ENCODE data around the gene MUC4.
"Not testable (repeated sequence)": the region's sequence is repeated elsewhere in the genome, so short reads cannot be mapped to it uniquely, and the experiment has no call there.

MUC4 gene

GRCh38 chr3:195713150-195713549, 98.6 kb downstream of the MUC4 start:
- not testable (repeated sequence) for DNase-seq

GRCh38 chr3:195712535-195712910, 99.2 kb downstream of the MUC4 start:
- DNase-seq, result not testable (repeated sequence)

DNA sequence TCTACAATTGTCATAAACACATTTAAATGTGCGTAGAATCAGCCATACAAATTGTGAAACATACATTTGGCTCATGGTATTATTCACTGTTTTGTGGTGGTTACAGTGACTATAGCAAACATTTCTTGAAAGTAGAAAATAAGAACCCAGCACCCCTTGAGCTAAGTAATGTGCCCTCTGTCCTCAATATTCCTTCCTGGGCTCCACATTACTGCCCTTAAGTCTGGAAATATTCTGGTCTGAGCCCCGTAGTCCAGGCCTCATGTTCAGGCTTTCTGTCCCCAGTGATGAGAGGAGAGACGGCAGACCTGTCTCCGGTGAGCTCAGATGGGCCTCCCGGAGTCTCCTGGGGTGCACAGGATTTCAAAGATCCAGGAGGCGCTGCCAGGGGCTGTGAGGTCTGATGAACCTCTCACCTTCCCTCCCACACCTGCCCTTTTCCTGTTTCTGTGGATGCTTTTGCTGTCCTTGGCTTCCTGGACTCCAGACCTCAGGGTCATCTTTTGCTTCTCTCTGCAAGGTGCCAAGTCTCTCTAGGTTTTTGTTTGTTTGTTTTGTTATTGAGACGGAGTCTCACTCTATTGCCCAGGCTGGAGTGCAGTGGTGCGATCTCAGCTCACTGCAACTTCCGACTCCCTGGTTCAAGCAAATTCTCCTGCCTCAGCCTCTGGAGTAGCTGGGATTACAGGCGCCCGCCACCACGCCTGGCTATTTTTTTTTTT, 99.8 kb downstream of the MUC4 start:
- no peak for DNase-seq

DNA sequence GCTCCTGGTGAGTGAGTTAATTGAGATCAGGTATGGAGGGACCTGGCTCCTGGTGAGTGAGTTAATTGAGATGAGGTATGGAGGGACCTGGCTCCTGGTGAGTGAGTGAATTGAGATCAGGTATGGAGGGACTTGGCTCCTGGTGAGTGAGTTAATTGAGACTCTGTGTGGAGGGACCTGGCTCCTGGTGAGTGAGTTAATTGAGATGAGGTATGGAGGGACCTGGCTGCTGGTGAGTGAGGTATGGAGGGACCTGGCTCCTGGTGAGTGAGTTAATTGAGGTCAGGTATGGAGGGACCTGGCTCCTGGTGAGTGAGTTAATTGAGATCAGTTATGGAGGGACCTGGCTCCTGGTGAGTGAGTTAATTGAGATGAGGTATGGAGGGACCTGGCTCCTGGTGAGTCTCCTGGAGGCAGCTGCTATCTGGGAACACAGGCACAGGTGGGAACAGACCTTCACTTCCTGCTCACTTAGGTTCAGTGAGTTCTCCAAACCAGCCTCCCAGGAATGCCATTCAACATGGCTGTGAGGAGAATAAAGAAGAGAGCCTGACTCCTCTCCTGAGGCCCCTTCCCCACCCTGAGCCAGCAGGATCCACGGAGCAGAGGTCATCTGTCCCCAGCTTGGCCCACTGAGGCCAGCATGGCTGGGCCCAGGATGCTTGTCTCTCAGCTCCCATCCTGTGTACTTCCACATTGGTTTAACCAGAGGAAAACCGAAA, 100.5 kb downstream of the MUC4 start:
- not testable (repeated sequence) for DNase-seq

DNA sequence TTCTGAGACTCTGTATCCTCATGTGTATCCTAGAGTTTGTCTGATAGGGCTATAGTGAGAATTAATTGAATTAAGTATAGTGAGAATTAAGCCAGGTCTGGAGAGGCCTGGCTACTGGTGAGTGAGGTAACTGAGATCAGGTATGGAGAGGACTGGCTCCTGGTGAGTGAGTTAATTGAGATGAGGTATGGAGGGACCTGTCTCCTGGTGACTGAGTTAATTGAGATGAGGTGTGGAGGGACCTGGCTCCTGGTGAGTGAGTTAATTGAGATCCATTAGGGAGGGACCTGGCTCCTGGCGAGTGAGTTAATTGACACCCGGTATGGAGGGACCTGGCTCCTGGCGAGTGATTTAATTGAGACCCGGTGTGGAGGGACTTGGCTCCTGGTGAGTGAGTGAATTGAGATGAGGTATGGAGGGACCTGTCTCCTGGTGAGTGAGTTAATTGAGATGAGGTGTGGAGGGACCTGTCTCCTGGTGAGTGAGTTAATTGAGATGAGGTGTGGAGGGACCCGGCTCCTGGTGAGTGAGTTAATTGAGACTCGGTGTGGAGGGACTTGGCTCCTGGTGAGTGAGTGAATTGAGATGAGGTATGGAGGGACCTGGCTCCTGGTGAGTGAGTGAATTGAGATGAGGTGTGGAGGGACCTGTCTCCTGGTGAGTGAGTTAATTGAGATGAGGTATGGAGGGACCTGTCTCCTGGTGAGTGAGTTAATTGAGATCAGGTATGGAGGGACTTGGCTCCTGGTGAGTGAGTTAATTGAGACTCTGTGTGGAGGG, 101.4 kb downstream of the MUC4 start:
- DNase-seq, result not testable (repeated sequence)

- DNase-seq, result no peak
Measured at GRCh38 chr3:195709676-195710085, 102.0 kb downstream of the MUC4 start.

DNA sequence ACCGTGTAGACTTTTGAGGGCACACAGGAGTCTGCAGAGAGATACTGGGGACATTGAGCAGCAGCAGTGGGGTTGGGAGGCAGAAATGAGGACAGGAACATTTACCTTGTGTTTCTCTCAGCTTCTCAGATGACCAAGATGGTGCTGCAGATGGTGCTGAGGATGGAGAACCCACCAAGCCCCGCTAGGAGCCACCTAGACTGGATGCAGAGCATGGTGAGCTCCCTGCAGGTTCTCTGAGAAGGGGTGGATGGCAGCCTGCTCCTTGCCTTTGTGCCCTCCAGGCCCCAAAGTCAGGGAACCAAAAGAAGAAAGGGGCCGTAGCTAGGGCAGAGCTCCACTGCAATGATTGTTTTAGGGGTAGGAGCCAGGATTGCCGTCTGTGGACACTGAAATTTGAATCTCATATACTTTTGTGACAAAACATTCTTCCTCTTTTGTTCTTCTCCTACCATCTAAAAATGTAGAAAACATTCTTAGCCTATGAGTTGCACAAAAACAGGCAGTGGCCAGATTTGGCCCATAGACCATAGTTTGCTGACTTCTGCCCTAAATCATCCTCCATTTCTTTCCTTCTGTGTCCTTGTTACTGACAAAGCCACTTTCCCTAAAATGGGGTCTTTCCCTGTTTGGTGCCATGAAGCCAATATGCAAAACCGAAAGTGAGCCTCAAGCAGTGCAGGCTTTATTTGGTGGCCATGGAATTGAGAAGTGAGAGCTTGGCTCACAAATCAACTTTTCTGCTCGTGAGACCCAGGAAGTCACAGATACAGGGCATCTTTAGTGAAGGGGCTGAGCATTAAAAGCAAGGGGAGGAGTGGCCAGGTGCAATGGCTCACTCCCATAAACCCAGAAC, 102.9 kb downstream of the MUC4 start:
- DNase-seq, result no peak

- DNase-seq, result no peak
Measured at GRCh38 chr3:195708061-195708460, 103.7 kb downstream of the MUC4 start.

GRCh38 chr3:195705081-195705991, 106.4 kb downstream of the MUC4 start:
- no peak for DNase-seq

GRCh38 chr3:195704433-195704999, 107.2 kb downstream of the MUC4 start:
- DNase-seq, result no peak

DNA sequence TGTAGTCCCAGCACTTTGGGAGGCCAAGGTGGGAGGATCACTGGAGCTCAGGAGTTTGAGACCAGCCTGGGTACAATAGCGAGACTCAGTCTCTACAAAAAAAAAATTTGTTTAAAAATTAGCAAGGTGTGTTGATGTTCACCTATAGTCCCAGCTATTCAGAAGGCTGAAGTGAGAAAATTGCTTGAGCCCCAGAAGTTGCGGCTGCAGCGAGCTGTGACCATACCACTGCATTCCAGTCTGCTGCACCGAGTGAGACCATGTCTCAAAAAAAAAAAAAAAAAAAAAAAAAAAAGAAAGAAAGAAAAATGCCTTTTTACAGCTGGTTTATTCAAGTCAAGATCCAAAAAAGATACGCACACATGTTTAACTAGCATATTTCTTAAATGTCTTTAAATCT, 108.0 kb downstream of the MUC4 start:
- DNase-seq, result no peak

DNA sequence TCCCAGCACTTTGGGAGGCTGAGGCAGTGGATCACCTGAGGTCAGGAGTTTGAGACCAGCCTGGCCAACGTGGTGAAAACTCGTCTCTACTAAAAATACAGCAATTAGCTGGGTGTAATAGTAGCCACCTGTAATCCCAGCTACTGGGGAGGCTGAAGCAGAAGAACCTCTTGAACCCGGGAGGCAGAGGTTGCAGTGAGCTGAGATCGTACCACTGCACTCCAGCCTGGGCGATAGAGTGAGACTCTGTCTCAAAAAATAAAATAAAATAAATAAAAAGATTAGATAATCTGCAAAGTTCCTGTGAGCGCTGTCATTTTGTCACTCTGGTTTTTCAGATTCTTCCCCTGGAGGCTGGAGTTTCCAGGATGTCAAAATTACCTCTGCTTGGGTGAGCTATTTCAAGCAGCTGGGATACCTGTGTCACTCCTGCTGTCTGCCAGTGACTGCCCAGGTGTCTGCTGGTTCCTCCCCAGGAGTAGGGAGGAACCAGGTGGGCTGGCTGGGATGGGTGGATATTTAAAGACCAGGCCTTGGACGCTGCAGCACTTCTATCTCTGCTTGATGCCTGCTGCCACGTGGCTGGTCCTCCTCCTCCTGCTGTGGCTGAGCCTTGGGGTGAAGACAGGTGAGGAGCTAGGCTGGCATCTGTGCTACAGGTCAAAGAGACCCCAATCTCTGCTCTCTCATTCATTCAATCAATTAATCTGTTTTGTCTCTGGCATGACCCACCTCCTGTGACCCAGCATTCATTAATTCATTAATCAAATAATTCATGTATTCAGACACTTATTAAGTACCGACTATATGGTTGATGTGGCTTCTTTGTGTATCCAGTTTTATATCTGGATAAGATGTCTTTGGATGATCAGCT, 110.5 kb downstream of the MUC4 start:
- DNase-seq, result no peak

- no peak for DNase-seq
Measured at GRCh38 chr3:195700319-195700718, 111.4 kb downstream of the MUC4 start.

- no peak for DNase-seq
Measured at GRCh38 chr3:195699860-195700259, 111.9 kb downstream of the MUC4 start.

- DNase-seq, result no peak
Measured at GRCh38 chr3:195699388-195699771, 112.3 kb downstream of the MUC4 start.

- DNase-seq, result no peak
Measured at GRCh38 chr3:195698647-195699387, 112.9 kb downstream of the MUC4 start.

DNA sequence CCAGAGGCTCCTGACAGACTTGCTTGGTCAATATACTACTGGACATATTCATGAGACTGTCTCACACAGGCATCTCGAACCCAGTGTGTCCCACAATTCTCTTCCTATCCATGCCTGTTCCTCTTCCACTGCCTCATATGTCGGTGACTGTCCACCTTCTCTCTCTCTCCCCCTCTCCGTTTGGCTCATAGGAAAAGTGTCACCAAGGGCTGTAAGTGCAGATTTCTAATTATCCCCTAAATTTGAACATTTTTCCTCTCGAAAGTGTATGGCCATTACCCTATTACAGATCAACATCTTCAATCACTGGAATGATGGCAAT, 113.4 kb downstream of the MUC4 start:
- DNase-seq, result no peak

- no peak for DNase-seq
Measured at GRCh38 chr3:195697582-195698324, 114.0 kb downstream of the MUC4 start.
